GM19438 (cell line): ENCODE measurements around the gene BCHE.
"Not testable (repeated sequence)": the region's sequence is repeated elsewhere in the genome, so short reads cannot be mapped to it uniquely, and the experiment has no call there.

ENCODE experiments used
- ATAC-seq: cut with Tn5 transposase; IDR thresholded peaks from one replicate; pipeline ENCODE4 v1.9.1; 2021; ENCODE audit warnings: low read depth; ENCODE audit not compliant: unreplicated experiment

Gene BCHE

DNA sequence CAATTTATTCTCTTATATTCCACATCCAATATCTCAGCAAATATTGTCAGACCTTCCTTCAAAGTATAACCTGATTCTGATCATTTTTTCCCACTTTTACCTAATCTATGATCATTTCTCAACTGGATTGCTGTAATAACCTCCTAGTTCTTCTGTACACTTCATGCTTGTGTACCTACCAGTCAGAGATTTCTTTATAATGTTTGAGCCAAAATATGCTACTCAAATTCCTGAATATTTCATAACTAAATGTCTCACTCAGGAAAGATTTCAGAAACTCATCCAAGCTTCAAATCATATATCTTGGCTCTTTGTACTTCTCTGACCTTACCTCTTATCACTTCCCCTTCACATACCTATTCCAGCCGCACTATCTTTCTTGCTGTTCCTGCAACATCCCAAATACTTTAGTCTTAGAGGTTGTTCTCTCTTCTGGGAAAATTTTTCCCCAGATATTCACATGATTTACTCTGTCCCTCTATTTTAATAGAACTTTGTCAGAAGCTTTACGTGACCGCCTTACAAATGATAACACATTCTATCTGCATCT, 20.0 kb downstream of the BCHE start:
- no peak for ATAC-seq

DNA sequence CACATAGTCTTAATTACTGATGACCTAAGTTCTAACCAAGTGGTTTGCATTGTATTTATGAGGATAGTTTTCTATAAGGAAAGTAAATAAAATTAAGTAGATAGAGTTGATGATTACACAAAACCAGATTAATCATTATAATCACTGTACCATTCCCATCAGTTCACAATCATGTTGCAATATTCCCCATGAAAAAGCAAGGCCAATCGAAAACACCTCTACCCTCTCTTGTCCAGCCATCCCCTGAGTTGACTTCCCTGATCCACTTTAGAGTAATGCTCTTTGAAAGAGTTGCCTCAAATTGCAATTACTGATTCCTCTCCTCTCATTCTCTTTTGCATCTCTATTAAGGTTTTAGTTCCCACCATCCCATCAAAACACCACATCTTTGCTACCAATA, 21.0 kb downstream of the BCHE start:
- ATAC-seq = no peak

DNA sequence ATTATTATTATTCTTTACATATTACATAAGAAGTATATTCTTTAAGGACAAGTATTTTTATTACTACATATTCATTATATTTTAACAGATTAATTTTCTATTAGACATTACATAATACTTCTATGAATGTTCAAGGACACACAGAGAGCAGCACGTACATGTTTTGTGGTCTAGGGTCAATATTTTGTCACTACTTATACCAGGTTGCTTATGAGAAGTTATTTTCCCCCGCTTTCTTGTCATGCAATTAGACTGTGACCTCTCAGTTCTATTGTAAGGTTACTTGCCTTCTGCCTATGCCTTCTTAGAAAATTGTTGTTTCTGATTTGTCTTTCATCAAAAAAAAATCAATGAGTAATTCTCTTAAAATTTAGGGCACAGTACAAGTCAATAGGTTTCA, 21.5 kb downstream of the BCHE start:
- ATAC-seq = no peak

DNA sequence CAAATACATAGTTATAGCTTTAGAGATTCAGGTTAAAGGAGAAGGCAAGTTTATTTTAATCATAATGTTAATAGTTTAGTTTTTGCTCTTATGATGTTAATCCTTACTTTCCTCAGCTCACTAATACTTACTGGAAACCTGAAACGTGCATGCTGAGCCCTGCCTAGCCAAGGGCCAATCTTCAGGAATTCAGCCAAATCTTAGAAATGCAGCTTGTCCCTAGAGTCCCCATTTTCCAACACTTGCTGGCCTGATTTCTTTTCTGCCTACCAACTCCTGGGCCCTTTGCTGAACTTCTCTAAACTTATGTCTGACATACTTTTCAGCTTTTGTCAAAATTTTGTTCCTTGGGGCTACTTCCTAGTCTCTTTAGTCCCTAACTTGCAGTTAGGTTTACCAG, 22.8 kb downstream of the BCHE start:
- ATAC-seq = no peak

- ATAC-seq = not testable (repeated sequence)
Measured at GRCh38 chr3:165807937-165808336, 29.3 kb downstream of the BCHE start.

GRCh38 chr3:165805946-165806561, 31.2 kb downstream of the BCHE start:
- ATAC-seq = no peak

- ATAC-seq = no peak
Measured at GRCh38 chr3:165803471-165803870, 33.8 kb downstream of the BCHE start.

GRCh38 chr3:165800970-165801369, 36.3 kb downstream of the BCHE start:
- ATAC-seq = no peak

DNA sequence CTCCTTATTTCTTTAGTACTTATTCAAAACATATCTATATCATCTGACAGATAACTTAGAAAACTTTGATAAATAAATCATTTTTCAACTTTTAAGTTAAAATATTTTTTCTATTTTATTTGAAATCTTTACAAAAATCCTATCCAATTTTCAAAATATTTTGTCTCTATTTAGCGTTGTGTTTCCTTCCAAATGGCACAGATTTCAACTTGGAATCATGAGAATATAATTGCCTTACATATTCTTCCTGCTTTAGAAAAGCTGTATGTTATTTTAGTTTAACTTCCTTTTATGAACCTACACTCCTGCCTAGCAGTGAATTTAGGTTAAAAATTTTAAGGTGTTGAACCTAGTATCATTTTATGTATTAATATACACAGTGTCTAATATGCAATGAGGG, 38.2 kb downstream of the BCHE start:
- no peak for ATAC-seq

DNA sequence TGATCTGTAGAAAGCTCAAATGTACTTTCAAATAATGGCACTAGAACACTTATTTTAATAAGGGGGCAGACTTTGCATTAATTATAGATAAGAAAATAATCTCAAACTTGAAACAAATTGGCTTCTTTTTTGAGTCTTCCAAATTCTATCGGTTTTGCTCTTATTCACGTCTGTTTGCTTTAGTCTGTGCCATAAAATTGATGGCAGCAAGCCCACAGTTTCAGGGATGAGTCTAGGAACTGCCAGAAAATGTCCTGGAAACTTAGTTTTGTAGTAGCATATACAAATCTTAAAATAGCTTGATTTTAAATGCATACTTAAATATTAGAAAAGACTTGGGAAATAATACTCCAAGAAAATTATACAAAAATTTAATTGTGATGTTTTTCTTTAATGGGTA, 39.7 kb downstream of the BCHE start:
- no peak for ATAC-seq

DNA sequence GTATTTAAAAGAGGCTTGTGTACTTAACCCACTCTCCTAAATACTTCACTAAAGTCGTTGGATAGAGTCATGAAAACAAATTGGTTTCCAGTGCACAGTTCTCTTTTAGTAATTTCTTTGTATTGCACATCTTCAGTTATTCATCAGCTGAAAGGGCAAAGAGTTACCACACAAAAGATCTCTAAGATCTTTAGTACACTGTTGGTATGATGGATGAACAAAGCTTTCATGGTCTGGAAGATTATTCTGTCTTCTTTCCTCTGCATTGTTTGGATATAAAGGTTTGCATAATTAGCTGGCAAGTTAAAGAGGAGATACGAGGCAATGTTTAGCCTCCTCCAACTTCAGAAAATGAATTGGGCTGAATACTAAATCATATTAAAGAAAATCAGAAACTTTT, 40.5 kb downstream of the BCHE start:
- ATAC-seq = no peak

DNA sequence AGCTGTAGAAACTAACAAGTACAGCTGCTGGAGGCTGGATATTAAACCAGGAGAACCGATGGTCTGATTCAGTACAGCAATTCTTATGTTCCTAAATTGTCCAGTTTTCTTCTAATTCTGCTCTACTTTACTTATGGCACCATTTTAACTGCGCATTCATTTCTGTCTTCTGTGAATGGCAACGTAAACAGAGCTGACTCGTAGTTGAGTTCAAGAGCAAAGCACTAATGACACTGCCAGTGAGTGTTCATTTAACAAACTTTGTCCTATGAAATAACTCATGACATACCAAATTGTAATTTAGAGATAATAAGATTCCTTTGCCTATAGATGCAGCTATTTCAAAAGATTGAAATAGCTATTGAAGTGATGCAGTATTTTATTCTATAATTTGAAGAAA, 48.7 kb downstream of the BCHE start:
- ATAC-seq = no peak

DNA sequence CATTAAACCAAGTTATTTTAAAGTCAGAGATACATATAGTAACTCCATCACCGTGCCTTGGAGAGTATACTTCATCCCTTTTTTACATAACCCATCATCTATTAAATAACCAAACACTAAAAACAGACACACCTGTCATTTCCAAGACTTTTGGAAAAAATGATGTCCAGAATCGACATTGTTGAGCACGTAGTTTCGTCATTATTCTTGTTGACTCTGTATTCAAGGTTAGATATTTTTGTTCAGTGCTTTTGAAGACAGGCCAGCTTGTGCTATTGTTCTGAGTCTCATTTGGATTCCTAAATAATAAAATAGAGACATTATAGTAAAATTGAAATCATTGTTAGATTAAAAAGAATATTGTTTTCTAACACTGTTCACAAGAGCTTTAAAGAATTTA, 51.2 kb downstream of the BCHE start:
- ATAC-seq = no peak

DNA sequence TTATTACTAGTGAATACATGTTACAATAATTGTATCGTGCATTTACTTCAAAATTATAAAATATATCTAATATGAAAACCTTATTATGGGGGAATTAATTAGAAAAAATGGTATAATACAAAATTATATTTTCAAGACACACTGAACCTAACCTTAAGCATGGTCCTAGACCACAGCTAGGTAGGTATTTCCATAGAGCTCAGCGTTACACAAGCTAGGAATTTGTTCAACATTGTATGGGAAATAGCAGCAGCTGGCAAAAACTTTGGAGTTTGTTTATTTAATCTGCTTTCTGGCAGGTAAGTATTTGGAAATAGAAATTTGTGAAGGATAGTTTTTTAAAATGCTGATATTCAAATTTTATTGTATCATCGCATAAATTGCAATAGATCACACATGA, 52.9 kb downstream of the BCHE start:
- ATAC-seq = no peak

GRCh38 chr3:165783383-165783782, 53.8 kb downstream of the BCHE start:
- no peak for ATAC-seq

DNA sequence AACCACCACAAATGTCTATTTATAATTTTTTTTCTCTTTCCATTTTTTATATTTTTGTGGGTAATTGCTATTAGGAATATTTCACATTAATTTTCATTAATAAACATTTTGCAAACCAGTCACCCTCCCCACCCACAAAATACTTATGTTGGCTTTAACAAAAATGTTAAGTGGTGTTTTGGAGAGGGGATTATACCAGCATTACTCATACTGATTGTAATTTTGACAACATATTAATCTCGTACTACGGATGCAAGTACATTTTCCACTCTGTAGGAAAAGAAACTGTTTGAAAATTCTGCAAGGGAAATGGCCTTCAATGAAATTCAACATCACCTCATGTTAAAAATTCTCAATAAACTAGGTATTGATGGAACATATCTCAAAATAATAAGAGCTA, 58.3 kb downstream of the BCHE start:
- ATAC-seq = no peak

DNA sequence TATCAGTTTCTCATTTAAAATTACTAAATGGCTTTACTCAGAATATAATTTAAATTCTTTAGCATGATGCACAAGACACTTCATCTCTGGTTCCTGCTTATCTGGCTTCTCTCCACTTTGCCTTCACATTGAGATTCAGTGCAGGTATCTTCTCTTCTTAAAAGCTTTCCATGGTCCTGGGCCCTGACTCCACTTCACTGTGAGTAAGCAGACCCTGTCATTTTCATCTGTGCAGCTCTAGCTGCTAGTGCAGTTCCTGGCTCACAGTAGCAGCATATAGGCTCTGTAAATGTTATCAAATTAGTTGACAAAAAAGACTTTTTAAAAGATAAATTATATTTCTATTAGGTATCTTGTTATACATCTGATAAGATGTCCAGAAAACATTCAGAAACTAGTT, 58.8 kb downstream of the BCHE start:
- ATAC-seq = no peak

DNA sequence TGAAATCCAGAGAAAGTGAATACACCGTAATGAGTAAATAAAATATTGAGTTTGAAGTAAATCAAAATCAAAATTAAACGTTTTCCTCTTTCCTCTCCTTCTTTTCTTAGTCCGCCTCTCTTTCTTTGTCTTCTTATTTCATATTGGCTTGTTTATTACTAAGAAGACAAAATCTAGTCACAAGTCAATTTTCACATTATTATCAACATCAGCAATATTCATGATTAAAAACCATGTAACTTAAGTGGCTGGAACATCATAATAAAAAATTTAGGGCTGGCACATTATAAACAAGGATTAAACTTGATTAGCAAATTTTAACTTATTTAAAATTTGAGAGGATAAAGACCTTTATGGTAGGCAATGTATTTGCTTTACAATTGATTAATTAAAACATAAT, 61.4 kb downstream of the BCHE start:
- ATAC-seq = no peak

DNA sequence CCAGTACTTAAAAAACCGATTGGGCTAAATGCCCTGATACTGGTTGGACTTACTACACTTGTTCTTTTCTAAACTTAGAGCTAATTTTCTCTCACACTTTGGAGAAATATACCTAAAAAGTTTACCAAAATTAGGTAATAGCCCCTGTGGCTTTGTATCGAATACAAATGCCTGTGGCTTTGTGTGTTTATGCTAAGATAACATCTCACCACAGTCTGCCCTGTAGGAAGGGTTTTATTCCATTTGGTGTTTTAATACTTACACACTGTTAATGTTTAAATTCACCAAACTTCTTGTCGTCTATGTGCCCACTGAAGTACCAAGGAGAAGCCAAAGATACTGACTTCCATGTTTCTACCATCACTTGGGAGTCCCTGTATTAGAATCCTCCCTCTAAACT, 66.4 kb downstream of the BCHE start:
- ATAC-seq = no peak

- no peak for ATAC-seq
Measured at GRCh38 chr3:165768680-165769079, 68.5 kb downstream of the BCHE start.

- no peak for ATAC-seq
Measured at GRCh38 chr3:165759041-165759440, 78.2 kb downstream of the BCHE start.

DNA sequence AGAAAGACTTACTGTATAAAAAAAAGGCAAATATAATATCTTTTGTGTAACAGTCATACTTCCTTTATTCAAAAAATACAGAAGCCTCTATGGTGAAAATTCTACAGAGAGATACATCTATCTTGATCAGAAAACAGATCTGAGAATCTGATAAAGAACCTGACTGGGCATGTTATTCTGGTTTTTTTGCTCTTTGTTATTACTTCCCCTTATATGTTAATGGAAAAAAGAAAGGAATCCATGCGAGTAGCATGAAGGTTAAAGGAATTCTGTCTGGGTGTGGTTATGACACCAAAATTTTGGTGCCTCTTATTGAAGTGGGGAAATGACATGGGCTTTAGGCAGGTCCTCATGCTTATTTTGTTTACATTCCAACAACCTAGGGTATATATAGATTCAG, 81.7 kb downstream of the BCHE start:
- no peak for ATAC-seq
